ENCODE measurements around the gene PCED1A.
"Not testable (repeated sequence)": the region's sequence is repeated elsewhere in the genome, so short reads cannot be mapped to it uniquely, and the experiment has no call there.

Gene PCED1A

DNA sequence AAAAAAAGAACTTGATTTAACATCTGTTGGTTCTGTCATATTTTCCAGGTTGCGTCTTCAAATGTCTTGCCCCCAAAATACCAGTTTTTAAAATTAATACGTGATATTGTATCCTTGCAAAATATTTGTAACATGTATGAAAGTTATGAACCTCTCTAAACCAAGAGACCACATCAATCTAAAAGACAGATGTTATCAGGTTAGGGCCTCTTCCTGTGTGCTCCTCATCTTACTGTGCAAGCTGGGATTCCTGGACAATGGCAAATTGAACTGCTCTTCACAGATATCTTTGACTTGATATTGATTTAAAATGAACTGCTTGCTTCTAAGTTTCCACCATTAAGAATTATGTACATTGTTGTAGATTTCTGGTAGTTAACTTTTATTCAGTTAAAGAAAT, 14.7 kb downstream of the PCED1A start:
- DNase-seq: no peak

DNA sequence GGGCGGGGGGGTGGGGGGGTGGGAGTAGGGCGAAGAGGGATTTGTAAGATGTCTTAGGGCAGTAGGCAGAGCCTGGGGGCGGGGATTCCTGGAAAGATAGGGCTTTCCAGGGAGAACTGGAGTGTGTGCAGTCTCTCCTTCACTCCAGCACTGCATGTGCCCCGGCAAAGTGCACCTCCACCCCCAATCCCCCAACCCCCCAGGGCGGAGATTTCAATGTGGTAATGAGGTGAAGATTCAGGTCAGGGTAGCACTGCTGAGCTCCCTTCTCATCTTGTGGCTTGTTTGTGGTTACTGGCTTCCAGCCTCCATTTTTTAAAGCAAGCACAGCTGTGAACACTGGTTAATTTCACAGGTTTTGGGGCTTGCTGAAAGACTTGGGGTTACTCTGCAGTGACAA, 18.4 kb downstream of the PCED1A start:
- peak; percentile 40 for DNase-seq

DNA sequence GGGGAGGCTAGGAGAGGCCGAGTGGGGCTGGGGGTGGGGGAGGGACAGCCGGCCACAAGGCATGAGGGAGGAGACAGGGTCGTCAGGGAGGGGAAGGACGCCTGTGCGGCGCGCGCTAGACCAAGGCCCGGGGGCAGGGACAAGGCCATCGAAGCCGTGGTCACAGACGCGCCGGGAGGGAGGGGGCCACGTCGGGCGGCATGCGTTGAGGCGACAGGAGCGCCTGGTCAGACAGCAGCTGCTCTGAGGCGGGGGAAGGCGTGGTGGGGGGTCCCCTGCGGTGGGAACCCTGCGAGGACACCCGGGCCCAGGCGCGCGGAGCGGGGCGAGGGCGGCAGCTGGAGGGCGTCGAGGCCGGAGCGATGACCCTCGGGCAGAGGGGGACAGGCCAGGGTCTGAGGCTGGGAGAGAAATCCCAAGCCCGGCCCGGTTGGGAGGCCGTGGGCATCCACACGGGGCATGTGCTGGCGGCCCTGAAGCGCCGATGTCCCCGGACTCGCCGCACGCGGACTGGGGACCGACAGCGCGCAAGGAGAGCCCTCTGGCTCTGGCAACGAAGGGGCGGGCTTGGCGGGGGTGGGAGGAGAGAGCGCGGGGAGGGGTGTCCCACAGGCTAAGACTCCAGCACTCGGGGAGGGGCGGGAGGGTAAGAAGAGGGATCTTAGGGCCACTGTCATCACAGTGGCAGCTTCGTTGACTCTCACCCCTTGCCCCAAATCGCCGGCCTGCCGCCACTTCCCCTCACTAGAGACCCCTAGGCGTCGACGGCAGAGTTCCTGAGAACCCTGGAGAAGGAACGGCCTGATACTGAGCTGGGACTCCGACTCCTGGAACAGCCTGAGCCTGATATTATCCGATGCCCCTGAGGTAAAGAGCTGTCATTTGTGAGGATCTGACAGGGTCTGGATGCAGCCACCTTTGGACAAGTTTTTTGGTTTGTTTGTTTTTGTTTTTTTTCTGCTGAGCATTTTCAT, 19.3 kb downstream of the PCED1A start:
- no peak for DNase-seq

DNA sequence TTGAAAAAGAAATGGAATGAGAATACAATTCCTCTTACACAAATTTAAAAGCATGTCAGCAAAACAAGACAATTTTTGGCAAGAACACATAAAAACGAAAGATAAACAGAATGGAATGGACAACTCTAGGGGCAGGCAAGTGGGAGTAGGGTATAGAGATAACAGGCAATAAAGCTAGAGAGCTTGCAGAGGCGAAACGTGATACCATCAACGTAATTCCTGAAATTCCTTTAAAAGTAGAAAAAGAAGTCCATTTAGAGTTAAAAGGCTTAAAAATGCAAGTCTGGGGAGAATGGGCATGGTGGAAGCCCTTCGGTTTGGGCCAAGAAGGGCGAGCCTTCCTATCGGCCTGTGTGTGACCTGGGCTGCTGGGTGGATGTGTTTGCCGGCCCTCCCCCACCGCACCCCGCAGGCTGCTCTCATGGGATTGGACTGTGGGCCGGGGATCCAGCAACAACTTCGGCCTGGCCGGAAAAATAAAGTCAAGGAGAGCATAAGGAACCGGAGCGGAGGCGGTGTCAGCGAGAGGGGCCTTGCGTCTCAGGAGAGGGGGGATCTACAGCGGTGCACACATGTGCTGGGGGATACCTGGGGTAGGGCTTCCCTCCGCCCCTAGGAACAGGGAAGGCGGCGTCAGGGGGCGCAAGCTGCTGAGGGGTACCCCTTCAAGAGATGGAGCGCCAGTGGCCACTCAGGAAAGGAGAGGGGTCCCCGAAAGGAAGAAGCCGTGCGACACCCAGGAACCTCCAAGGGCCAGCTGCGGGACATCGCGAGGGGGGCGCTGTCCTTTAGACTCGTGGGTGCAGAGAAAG, 20.2 kb downstream of the PCED1A start:
- peak; percentile 48 for DNase-seq

DNA sequence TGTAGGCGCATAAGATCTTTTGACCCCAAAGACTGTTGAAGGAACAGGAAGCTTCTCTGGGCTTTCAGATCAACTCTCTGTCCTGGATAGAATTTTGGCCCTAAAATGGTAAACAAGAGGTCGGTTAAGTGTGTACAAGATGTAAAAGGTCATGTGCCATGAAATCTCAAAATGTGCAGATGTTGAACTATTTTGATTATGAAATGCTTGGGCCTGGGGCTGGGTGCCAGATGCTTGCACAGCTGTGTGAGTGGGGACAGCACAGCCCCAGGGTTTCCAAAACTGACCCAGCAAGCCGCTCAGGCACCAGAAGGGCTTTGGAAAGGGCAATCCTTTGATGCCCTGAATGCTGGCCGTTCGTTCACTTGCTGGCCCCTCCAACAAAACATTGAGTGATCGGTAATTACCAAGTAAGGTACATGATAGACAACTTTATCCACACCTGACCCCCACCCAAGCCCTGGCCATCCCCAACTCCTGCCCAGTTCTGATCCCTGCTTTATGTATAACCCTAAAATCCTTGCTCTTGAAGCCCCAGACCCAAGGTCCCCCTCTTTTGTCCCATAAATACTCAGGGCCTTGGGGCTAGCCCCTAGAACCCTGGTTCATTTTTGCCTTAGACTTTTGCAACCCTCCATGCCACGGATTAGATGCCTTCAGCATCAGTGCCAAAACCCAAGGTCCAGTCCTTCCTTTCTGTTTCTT, 22.4 kb downstream of the PCED1A start:
- DNase-seq: no peak

DNA sequence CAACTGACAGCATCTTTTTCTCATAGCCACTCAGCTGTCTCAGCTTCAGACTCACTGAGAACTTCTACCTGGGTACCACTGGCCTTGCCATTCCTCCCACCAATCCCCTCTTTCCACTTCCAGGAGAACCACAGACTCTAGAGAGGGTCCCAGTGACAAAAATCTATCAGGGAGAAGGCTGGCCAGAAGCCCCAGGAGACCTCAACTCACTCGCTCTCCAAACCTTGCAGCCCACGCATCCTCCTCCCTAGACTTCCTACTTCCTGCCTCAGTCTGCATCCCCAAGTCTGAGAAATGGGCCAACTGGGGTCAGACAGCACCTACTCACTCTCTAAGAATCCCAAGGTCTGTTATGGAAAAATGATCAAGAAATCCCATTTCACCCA, 23.1 kb downstream of the PCED1A start:
- no peak for DNase-seq

DNA sequence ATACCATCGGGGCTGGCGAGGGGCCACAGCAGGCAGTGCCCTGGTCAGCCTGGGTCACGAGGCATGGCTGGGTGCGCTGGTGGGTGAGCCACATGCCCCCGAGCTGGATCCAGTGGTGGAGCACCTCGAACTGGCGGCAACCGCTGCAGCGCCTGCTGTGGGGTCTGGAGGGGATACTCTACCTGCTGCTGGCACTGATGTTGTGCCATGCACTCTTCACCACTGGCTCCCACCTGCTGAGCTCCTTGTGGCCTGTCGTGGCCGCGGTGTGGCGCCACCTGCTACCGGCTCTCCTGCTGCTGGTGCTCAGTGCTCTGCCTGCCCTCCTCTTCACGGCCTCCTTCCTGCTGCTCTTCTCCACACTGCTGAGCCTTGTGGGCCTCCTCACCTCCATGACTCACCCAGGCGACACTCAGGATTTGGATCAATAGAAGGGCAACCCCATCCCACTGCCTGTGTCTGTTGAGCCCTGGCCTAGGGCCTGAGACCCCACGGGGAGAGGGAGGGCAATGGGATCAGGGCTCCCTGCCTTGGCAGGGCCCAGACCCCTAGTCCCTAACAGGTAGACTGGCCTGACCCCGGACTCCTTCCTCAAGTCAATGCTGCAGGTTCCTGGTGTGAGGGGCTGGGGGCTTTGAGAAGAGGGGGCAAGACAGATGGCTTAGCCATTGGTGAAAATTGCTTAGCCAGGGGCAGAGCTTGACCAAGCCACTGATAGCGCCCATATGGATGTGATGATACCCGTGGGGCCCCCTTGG, 23.7 kb downstream of the PCED1A start:
- DNase-seq: no peak

DNA sequence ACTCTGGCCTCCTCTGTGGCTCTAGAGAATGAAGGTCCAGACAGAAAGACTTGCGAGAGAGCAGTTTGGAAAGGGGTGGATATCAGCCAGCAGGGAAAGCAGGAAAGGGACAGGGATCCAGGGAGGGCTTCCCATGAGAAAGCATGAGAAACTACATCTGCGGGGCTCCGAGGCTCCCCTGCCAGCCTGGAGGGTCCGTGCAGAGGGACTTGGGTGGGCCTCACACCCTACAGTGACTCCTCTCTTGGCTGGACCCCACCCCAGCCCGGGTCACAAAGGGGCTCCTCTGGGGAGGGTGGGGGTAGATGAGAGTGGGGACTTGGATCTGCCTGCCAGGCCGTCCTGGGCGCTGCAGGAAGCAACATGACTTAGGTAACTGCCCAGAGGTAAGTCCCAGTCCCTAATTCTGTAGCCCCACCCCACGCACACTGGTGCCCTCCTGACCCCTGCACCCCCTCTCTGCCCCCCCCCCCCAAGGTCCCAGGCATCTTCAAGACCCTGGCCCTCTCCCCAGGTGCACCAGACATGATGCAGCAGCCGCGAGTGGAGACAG, 24.3 kb downstream of the PCED1A start, which contains the start of gene TMEM239:
Gene TMEM239, plus strand, starts transcription at position 335 of the 553 bp plus-strand sequence. Its CDS starts 191 bp downstream, at position 526.
- no peak for DNase-seq

DNA sequence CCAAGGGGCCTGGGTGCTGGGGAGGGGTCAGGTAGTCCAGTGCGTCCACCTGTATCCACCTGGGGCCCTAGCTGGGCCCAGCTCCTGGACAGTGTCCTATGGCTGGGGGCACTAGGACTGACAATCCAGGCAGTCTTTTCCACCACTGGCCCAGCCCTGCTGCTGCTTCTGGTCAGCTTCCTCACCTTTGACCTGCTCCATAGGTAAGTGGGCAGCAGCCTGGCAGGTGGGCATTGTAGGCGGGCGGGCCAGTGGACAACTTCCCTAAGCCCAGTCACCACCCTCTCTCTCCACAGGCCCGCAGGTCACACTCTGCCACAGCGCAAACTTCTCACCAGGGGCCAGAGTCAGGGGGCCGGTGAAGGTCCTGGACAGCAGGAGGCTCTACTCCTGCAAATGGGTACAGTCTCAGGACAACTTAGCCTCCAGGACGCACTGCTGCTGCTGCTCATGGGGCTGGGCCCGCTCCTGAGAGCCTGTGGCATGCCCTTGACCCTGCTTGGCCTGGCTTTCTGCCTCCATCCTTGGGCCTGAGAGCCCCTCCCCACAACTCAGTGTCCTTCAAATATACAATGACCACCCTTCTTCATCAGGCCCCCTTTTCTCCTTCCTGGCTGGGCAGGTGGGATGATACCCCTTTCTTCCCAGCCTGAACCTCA, 25.1 kb downstream of the PCED1A start:
- no peak for DNase-seq

DNA sequence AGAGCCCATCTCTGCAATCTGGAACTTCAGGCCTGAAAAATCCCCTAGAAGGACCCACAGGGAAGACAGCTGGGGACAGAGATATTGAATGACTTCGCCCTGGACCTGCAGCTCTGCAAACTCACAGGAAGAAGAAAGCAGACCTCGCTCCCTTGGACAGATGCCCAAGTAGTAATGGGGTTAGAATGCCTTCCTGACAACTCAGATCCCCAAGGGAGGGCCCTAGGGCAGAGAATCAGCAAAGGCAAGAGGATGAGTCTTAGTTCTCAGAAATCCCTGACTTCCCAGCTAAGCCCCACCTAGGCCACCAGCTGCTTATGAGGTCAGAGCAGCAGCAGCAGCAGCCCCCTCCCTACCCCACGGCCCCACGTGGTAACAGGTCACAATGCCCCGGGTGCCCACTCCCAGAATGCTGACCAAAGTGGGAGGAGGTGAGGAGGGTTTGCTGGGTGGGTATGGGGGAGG, 25.8 kb downstream of the PCED1A start, which contains the start of gene C20orf141:
Gene C20orf141, plus strand, starts transcription at position 401 of the 465 bp plus-strand sequence. CDS start 198 bp downstream, outside the sequence.
- DNase-seq: peak; percentile 85

DNA sequence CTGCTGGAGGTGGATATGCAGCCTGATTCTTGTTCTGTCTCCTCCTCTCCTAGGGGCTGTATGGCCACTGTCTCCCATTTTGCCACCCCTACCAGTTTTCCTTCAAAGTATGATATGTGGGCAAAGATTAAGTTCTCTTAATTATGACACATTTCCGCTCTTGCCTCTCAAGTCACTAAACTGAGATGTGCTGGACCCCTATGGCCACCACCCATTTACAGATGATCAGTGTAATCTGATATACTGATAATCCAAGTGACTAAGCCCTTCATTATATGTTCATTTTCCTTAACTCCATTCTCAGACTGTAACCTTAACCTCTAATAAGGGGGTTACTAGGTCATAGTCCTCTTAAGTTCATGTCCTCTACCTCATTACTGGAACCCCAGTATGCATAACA, 26.4 kb downstream of the PCED1A start:
- no peak for DNase-seq

DNA sequence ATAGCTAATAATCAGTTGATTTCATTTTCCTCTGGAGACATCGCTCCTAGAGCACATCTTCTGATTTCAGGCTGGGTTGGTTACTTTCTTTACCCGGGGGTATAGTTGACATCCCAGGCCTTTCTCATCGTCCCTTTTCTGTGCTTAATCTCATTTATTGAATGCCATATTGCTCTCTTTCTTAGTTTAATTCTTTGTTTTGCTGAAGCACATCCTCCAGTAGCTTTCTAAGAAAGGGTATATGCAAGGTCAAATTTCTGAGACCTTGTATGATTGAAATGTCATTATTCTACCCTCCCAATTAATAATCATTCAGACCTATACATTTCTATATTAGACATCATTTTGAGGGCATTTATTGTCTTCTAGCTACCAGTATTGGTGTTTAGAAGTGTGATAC, 28.3 kb downstream of the PCED1A start:
- no peak for DNase-seq

DNA sequence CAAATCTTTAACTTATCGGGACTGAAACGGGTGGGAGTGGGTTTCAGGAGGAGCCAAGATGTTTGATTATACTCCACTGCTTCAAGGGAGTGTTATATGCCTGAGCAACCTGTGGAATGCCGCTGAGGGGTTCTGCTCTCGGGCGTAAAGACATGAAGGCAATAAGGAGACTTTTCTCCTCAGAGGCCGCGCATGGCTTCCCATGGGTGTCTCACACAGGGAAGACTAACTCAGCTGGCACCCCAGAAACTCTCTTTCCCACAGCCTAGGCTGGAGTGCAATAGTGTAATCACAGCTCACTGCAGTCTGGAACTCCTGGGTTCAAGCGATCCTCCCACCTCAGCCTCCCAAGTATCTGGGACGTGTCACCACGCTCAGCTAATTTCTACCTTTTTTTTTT, 30.8 kb downstream of the PCED1A start:
- no peak for DNase-seq

DNA sequence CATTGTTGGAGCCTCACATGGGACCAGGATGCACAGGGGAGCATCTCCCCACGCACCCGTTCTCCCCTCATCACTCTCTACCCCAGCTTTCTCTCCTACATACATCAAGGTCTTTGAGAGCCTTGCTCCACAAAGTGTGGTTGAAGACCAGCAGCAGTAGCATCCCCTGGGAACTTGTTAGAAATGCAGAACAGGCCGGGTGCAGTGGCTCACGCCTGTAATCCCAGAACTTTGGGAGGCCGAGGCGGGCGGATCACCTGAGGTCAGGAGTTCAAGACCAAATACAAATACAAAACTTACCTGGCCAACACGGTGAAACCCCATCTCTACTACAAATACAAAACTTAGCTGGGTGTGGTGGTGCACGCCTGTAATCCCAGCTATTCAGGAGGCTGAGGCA, 32.5 kb downstream of the PCED1A start:
- not testable (repeated sequence) for DNase-seq

DNA sequence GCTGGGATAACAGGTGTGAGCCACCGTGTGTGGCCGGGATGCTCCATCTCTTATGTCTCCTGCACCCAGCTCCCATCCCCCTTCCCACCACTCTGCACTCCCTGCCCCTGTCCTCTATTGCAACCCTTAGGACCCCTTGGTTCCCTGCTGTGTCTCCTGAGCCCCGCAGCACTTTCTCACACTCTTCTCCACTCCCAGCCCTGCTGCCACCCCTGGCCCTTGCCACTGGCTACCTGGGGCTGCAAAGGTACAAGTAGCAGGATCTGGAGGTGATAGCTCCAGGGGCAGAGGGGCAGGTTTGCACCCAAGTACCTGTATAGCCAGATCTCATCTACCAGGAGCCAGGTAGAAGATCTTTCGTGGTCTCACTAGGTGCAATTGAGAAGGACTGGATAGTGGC, 33.4 kb downstream of the PCED1A start:
- DNase-seq: no peak

DNA sequence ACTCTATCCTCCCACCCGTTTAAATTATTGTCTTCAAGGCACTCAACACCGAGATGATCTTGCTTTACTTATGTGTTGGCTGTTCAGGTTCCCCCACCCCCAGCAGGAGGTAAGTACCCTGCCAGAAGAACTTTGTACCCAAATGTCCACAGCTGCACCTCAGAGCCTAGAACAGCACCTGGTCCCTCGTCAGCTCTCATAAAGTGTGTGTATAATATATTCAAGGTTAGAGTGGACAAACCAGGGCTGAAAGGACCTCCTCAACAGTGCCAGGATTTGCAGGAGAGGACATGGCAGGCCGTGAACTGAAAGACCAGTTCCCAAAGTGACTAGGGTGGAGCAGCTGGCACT, 34.1 kb downstream of the PCED1A start:
- no peak for DNase-seq

DNA sequence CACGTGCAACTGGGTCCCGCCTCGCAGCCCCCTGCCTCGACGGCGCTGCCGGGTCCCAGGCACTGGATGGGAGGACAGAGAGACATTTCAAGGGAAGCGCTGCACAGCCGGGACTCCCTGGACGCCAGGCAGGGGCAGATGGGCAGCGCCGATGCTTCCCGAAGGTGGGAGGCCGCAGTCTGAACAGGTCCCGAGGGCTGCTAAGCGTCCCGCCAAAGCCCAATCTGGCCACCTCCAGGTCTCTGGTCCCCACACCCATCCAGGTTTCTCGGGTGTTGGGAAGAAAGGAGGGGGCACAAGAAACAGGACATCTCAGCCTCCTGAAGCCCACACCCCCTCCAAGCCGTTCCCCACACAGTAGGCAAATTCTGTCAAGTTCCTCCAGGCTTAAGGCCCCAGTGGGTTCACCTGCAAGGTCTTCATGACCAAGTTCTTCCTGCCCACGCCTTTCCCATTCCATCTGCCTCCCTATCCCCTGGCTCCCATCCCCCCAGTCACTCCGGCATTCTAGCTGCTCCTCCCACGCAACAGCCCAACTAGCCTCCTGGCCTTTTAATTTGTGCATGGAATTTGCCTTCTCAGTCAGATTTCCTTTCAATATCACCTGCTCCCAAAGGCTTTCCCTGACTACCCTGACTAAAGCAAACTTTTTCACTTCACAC, 34.6 kb downstream of the PCED1A start:
- no peak for DNase-seq

DNA sequence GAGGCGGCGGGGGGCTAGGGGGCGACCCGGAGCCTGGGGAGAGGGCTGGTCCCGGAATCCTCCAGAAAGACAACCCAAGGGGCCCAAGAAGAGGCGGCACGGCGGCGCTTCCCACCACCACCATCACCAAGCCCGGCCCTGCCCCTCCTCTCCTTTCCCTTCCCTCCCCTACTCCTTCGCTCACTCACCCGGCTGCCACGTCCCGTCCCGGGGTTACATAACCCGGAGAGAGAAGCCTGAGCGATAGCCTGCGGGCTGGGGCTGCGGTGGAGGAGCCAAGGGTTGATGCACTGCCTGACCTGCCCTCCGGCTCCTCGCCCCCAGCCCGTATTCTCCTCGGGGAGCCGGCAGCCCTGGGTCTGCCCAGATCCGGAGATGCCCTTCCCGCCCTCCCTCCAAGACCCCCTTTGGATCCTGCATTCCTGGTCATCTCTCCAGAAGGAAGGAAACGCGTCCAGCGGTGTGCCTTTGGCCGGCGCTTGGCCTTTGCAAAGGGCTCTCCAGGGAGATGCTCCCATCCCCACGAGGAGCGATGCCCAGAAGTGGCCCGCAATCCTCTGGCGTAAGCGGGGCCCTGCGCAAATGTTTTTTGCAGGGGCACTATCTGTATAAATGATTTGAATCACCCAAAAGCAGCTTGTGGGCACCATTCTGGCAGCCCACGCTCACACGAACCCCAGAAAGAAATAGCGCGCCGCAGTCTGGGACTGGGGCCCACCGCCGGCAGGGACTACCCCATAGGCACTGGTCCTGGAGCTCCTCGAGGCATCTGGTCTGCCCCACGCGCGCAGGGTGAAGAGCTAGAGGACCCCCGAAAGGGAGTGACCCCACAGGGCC, 35.4 kb downstream of the PCED1A start:
- DNase-seq: no peak

DNA sequence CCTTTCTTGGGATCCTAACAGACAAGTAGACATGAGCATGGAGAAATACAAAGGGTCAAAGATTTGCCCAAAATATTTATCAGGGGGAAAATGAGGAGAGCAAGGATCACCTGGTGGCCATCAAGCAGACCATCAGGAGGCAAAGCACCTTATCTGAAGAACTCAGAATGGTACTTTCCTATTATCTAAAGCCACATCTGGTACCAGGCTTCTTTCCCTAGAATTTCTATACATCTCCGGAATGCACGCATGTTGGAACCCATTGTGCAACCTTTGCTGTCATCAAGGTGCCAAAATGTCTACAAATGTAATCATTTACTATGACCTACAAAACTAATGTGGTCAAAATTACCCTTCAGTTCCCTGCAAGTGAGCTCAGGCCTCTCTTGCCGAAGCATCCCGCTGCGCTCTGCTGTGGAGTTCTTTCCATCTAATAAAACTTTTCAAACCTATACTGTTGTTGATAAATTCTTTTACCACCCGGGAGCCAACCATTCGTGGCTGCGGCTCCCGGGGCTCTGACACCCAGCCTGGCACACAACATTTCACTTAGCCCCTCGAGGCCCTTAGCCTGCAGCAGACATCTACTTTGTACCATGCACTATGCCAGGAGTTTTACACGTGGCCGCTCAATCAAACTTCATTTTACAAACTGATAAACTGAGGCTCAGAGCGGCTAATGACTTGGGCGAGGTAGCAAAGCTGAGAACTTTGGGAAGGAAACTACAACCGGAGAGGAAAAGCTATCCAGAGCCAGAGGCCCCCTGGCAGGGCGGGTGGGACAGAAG, 36.2 kb downstream of the PCED1A start:
- DNase-seq: no peak

Data from NCI-H226 (cell line).